ENCODE data around the gene DBI.

GRCh38 chr2:119376810-119377209 is 10.0 kb downstream of the DBI start:
- TF ChIP-seq CTCF (IDR thresholded peaks at IDR 0.05; ENCODE audit: low read length) (no peak), EZH2 (optimal IDR thresholded peaks at IDR 0.05; ENCODE audit: low read depth, low read length) (no peak), EZH2phosphoT487 (IDR thresholded peaks at IDR 0.05; ENCODE audit: low read length) (no peak)
